A549 treated with GW870086 at 1 μM for 4 hours (cell line): ENCODE results near the gene GOLGA8H. TPM values are rescaled to one million over a fixed set of nuclear protein-coding genes. Genes with fewer than 3 reads are reported as not detected.

Experiments
- total RNA-seq: library from RNA; stranded (reverse); fragments of 200-300 nt; extraction: Qiagen RNA extraction; gene quantifications from 5 replicates; pipeline ENCODE4 v1.2.3, GENCODE V29; 2022; ENCODE audit warnings: low read depth

The GOLGA8H gene
- total RNA-seq = 1.6 to 3.1 TPM (median 2.7 TPM) in 5 replicates

DNA sequence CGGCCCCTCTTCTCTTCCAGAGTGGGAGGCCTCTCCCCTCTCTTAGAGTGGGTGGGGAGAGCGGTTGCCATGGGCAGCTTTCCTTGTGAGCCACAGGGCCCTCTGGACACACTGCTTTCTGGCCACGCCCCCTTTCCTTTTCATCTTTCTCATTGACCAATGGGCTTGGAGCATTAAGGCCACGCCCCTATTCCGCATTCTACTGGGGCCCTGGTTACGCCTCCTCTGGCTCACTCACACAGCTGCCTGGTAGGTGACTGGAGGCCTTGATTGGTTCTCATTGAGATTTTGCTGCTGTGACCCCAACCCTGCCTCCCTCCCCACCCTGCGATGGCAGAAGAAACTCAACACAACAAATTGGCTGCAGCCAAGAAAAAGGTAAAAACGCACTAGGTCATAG is at the start of gene GOLGA8H:
TSS of gene GOLGA8H (plus strand) at position 233 of the 400 bp plus-strand sequence. CDS start at position 331, 98 bp downstream.

GRCh38 chr15:30625436-30626193 is 21.8 kb downstream of the GOLGA8H start, which contains the start of gene ARHGAP11B:
ARHGAP11B (plus strand) TSS chr15:30626128.

Other genes starting within 250 kb of the GOLGA8H start
- gene CHRFAM7A, start 210.5 kb upstream of the GOLGA8H start, total RNA-seq = 5.4 to 7.9 TPM (median 7.6 TPM) in 5 replicates
- gene GOLGA8R, start 189.8 kb upstream of the GOLGA8H start, total RNA-seq = 0.15 to 0.30 TPM (median 0.17 TPM) in 5 replicates
- not detected in 5 replicates for gene GOLGA8Q, start 52.0 kb upstream of the GOLGA8H start, total RNA-seq